IPS-18c (cell line): ENCODE measurements around the gene ZNF436.

Experiments
- H3K4me3 ChIP-seq: 2 replicates; pipeline ENCODE4 v1.7.0; 2013; ENCODE audit warnings: low read depth, mild to moderate bottlenecking, low read length, moderate library complexity; ENCODE audit not compliant: insufficient read depth
- H3K9me3 ChIP-seq: one replicate; pipeline ENCODE4 v1.6.1; 2013; ENCODE audit warnings: mild to moderate bottlenecking, low read length, moderate library complexity; ENCODE audit not compliant: control insufficient read depth, insufficient read depth

Gene ZNF436

GRCh38 chr1:23371987-23372880 is 2.6 kb upstream of the ZNF436 start:
- Histone ChIP-seq H3K9me3 (no peaks in the 10 kb centered on the region), H3K4me3 (no peak overlapping the region)

- Histone ChIP-seq H3K4me3 (0 out of 2 replicates have a peak overlapping the region, but pooled peaks have one; percentile 4), H3K9me3 (no peaks in the 10 kb centered on the region)
Measured at GRCh38 chr1:23370709-23371584, 1.3 kb upstream of the ZNF436 start.

GRCh38 chr1:23370330-23370708 is 683 bp upstream of the ZNF436 start:
- H3K9me3 ChIP-seq = no peaks in the 10 kb centered on the region

GRCh38 chr1:23368562-23369334 is 888 bp downstream of the ZNF436 start:
- Histone ChIP-seq H3K4me3 (peak overlapping the region; percentile 97), H3K9me3 (no peaks in the 10 kb centered on the region)

More at GRCh38 chr1:23370330-23370708, 683 bp upstream of the ZNF436 start:
- H3K4me3 ChIP-seq = no peak overlapping the region

GRCh38 chr1:23367791-23368561 is 1.7 kb downstream of the ZNF436 start:
- peak overlapping the region; percentile 97 for H3K4me3 ChIP-seq
- no peaks in the 10 kb centered on the region for H3K9me3 ChIP-seq

GRCh38 chr1:23367451-23367790 is 2.2 kb downstream of the ZNF436 start:
- peak overlapping the region; percentile 97; the same call in 1 of the 2 replicates for H3K4me3 ChIP-seq
- H3K9me3 ChIP-seq = peaks cover 4% of the 10 kb centered on the region

- peaks cover 12% of the 10 kb centered on the region for H3K9me3 ChIP-seq
- H3K4me3 ChIP-seq = no peak overlapping the region
Measured at GRCh38 chr1:23366598-23366997, 3.0 kb downstream of the ZNF436 start.

GRCh38 chr1:23366146-23366545 is 3.5 kb downstream of the ZNF436 start:
- H3K4me3 ChIP-seq = no peak overlapping the region
- peaks cover 17% of the 10 kb centered on the region for H3K9me3 ChIP-seq

- Histone ChIP-seq H3K9me3 (peaks cover 23% of the 10 kb centered on the region), H3K4me3 (peak overlapping the region; percentile 5; the same call in 1 of the 2 replicates)
Measured at GRCh38 chr1:23362218-23362713, 7.4 kb downstream of the ZNF436 start.

GRCh38 chr1:23358310-23358875 is 11.2 kb downstream of the ZNF436 start:
- Histone ChIP-seq H3K9me3 (peaks cover 23% of the 10 kb centered on the region), H3K4me3 (no peak overlapping the region)

GRCh38 chr1:23357138-23357908 is 12.3 kb downstream of the ZNF436 start:
- Histone ChIP-seq H3K9me3 (peaks cover 18% of the 10 kb centered on the region), H3K4me3 (no peak overlapping the region)

GRCh38 chr1:23356471-23357137 is 13.0 kb downstream of the ZNF436 start:
- H3K4me3 ChIP-seq = no peak overlapping the region

GRCh38 chr1:23354245-23354644 is 15.4 kb downstream of the ZNF436 start:
- Histone ChIP-seq H3K4me3 (no peak overlapping the region), H3K9me3 (peaks cover 2% of the 10 kb centered on the region)

More at GRCh38 chr1:23356471-23357137, 13.0 kb downstream of the ZNF436 start:
- peaks cover 11% of the 10 kb centered on the region for H3K9me3 ChIP-seq

GRCh38 chr1:23352096-23352695 is 17.4 kb downstream of the ZNF436 start:
- no peaks in the 10 kb centered on the region for H3K9me3 ChIP-seq
- no peak overlapping the region for H3K4me3 ChIP-seq

- Histone ChIP-seq H3K9me3 (no peaks in the 10 kb centered on the region), H3K4me3 (no peak overlapping the region)
Measured at GRCh38 chr1:23345920-23346319, 23.7 kb downstream of the ZNF436 start.
